Measurements from ENCODE around the gene SST.

Gene SST

GRCh38 chr3:187626581-187626980 is 43.6 kb downstream of the SST start:
- H3K4me1 ChIP-seq (ENCODE audit: low read length), result peaks cover 22% of the 10 kb centered on the region
- H3K4me3 ChIP-seq (ENCODE audit: low read length), result no peak overlapping the region
- H3K4me2 ChIP-seq (ENCODE audit: low read length), result no peak overlapping the region
- TF ChIP-seq EZH2phosphoT487 (IDR thresholded peaks at IDR 0.05; ENCODE audit: low read depth) (no peak), CTCF (IDR thresholded peaks at IDR 0.05; ENCODE audit: low read depth, low read length) (no peak)
- H3K9me3 ChIP-seq (ENCODE audit: insufficient read depth, low read length), result no peaks in the 10 kb centered on the region
- H2AFZ ChIP-seq (ENCODE audit: low read depth, low read length), result no peak overlapping the region
- no peak overlapping the region for H3K27ac ChIP-seq (ENCODE audit: low read length)
- peaks cover 31% of the 10 kb centered on the region for H3K27me3 ChIP-seq (ENCODE audit: low read depth, low read length)
- no peaks in the 10 kb centered on the region for H3K36me3 ChIP-seq (replicated peaks; ENCODE audit: low read depth, low read length)
- no peaks in the 10 kb centered on the region for H3K79me2 ChIP-seq (ENCODE audit: low read length)
- no peak overlapping the region for H3K9ac ChIP-seq (ENCODE audit: low read length)
- no peaks in the 10 kb centered on the region for H4K20me1 ChIP-seq (ENCODE audit: insufficient read depth, low read length)

GRCh38 chr3:187624588-187624987 is 45.6 kb downstream of the SST start:
- Histone ChIP-seq H2AFZ (ENCODE audit: low read depth, low read length) (no peak overlapping the region), H4K20me1 (ENCODE audit: insufficient read depth, low read length) (no peaks in the 10 kb centered on the region), H3K79me2 (ENCODE audit: low read length) (no peaks in the 10 kb centered on the region), H3K27me3 (ENCODE audit: low read depth, low read length) (peaks cover 37% of the 10 kb centered on the region), H3K4me1 (ENCODE audit: low read length) (peaks cover 22% of the 10 kb centered on the region), H3K36me3 (replicated peaks; ENCODE audit: low read depth, low read length) (no peaks in the 10 kb centered on the region), H3K4me2 (ENCODE audit: low read length) (no peak overlapping the region), H3K9me3 (ENCODE audit: insufficient read depth, low read length) (no peaks in the 10 kb centered on the region), H3K4me3 (ENCODE audit: low read length) (no peak overlapping the region), H3K27ac (ENCODE audit: low read length) (no peak overlapping the region), H3K9ac (ENCODE audit: low read length) (no peak overlapping the region)
- TF ChIP-seq CTCF (IDR thresholded peaks at IDR 0.05; ENCODE audit: low read depth, low read length) (no peak), EZH2phosphoT487 (IDR thresholded peaks at IDR 0.05; ENCODE audit: low read depth) (no peak)

GRCh38 chr3:187623285-187623814 is 46.8 kb downstream of the SST start:
- Histone ChIP-seq H2AFZ (ENCODE audit: low read depth, low read length) (no peak overlapping the region), H3K27me3 (ENCODE audit: low read depth, low read length) (peaks cover 37% of the 10 kb centered on the region), H3K36me3 (replicated peaks; ENCODE audit: low read depth, low read length) (no peaks in the 10 kb centered on the region), H3K79me2 (ENCODE audit: low read length) (no peaks in the 10 kb centered on the region), H4K20me1 (ENCODE audit: insufficient read depth, low read length) (no peaks in the 10 kb centered on the region), H3K9me3 (ENCODE audit: insufficient read depth, low read length) (no peaks in the 10 kb centered on the region), H3K4me3 (ENCODE audit: low read length) (no peak overlapping the region), H3K9ac (ENCODE audit: low read length) (no peak overlapping the region), H3K27ac (ENCODE audit: low read length) (no peak overlapping the region), H3K4me1 (ENCODE audit: low read length) (peaks cover 17% of the 10 kb centered on the region), H3K4me2 (ENCODE audit: low read length) (no peak overlapping the region)
- TF ChIP-seq EZH2phosphoT487 (IDR thresholded peaks at IDR 0.05; ENCODE audit: low read depth), result no peak
- no peak for TF ChIP-seq CTCF (IDR thresholded peaks at IDR 0.05; ENCODE audit: low read depth, low read length)

GRCh38 chr3:187621881-187622280 is 48.3 kb downstream of the SST start:
- H3K4me3 ChIP-seq (ENCODE audit: low read length), result no peak overlapping the region
- no peaks in the 10 kb centered on the region for H3K79me2 ChIP-seq (ENCODE audit: low read length)
- H3K9ac ChIP-seq (ENCODE audit: low read length), result no peak overlapping the region
- peaks cover 6% of the 10 kb centered on the region; the same call in 1 of the 2 replicates for H3K4me1 ChIP-seq (ENCODE audit: low read length)
- no peaks in the 10 kb centered on the region for H3K36me3 ChIP-seq (replicated peaks; ENCODE audit: low read depth, low read length)
- no peak for TF ChIP-seq EZH2phosphoT487 (IDR thresholded peaks at IDR 0.05; ENCODE audit: low read depth)
- TF ChIP-seq CTCF (IDR thresholded peaks at IDR 0.05; ENCODE audit: low read depth, low read length), result no peak
- H3K27ac ChIP-seq (ENCODE audit: low read length), result no peak overlapping the region
- no peak overlapping the region for H3K4me2 ChIP-seq (ENCODE audit: low read length)
- no peaks in the 10 kb centered on the region for H3K9me3 ChIP-seq (ENCODE audit: insufficient read depth, low read length)
- no peak overlapping the region for H2AFZ ChIP-seq (ENCODE audit: low read depth, low read length)
- H3K27me3 ChIP-seq (ENCODE audit: low read depth, low read length), result peaks cover 37% of the 10 kb centered on the region
- no peaks in the 10 kb centered on the region for H4K20me1 ChIP-seq (ENCODE audit: insufficient read depth, low read length)
